Spleen (tissue), 7 donors: ENCODE data around the gene IRX6.

Source experiments
- POLR2A ChIP-seq, 3 donors: fragments of 450-650 bp; IDR thresholded peaks; one replicate each; pipeline ENCODE4 v1.5.1; 2017; ENCODE audit warnings: antibody characterized with exemption in 3 of 3, mild to moderate bottlenecking in 1 of 3
- TF ChIP-seq, protein P1 (sequence below), 11 experiments: fragments of 200-600 bp in 7 of 11; fragments of 450-650 bp in 4 of 11; sonication (generic) in 4 of 11; IDR thresholded peaks in 8 of 11; conservative IDR thresholded peaks in 3 of 11; 1 replicate in 7 of 11; 2 replicates in 4 of 11; pipeline versions ENCODE4 v1.4.0 to v1.8.0; 2016 to 2021; ENCODE audit warnings: antibody characterized with exemption in 11 of 11, inconsistent platforms in 4 of 11, mild to moderate bottlenecking in 1 of 11
- donor health status: DM: no; HTN: no; CAD: no; lungs with moderate emphysema.
- donor health status: DM: no; HTN: no; CAD: no.
- donor health status: DM: no; HTN: no; CAD: no.

DNA sequence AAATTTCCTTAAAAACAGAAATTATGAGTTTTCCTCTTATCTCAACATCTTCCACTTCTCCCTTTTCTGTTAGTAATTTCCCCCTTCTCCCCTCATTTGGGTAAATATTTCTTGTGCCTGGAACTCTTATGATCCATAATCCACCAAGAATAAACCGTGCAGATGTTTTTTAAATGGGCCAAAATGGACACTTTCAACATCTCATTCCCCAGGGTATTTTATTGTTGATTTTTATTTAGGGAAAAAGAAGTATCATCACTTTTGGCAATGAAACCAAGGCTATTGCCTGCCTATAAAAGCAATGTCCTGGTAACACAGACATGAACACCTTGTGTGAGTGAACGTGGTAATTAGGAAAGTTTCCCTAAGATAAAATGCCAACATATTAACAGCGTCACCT lies 54.6 kb downstream of the IRX6 start:
- TF ChIP-seq POLR2A (IDR thresholded peaks at IDR 0.05), result no peak
- TF ChIP-seq, protein P1, sequence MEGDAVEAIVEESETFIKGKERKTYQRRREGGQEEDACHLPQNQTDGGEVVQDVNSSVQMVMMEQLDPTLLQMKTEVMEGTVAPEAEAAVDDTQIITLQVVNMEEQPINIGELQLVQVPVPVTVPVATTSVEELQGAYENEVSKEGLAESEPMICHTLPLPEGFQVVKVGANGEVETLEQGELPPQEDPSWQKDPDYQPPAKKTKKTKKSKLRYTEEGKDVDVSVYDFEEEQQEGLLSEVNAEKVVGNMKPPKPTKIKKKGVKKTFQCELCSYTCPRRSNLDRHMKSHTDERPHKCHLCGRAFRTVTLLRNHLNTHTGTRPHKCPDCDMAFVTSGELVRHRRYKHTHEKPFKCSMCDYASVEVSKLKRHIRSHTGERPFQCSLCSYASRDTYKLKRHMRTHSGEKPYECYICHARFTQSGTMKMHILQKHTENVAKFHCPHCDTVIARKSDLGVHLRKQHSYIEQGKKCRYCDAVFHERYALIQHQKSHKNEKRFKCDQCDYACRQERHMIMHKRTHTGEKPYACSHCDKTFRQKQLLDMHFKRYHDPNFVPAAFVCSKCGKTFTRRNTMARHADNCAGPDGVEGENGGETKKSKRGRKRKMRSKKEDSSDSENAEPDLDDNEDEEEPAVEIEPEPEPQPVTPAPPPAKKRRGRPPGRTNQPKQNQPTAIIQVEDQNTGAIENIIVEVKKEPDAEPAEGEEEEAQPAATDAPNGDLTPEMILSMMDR (IDR thresholded peaks at IDR 0.05 in 8 of 11, conservative IDR thresholded peaks at IDR 0.05 in 3 of 11), result no peak
